ENCODE results near the gene GSTO2. TPM values are rescaled to one million over a fixed set of nuclear protein-coding genes. Genes with fewer than 3 reads are reported as not detected.

The GSTO2 gene
- total RNA-seq, 1 donor from 2014 or later: 0.58 TPM

DNA sequence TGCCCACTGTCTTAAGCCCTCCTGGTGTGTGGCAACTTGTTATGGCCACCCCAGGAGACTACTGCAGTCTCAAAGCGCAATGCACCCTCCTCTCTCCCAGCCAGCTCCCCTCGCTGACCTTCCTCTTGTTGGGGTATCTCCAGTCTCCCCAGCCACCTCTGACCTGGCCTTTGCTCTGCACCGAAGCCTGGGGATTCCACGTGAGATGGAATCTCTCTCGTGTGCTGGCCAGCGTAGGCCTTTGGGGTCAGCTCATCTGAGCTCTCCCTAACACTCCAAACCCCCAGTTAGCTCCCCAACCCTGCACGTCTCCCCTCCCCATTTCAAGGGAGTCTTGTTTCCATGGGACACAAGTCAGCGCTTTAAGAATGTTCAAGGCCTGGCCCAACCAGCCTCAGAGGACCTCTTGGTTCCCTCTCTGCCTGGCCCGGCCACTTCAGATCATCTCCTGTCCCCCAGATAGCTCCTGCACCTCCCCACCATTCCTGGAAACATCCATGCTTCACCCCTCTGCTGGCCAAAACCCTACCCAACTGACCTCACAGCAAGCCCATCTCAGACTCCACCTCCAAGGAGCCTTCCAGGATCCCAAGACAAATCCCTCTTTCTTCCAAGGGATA is 58.1 kb downstream of the GSTO2 start:
- DNase-seq (ENCODE audit: low read depth, low spot score): no peak
- peak overlapping the region; percentile 34 for H3K4me3 Mint-ChIP-seq
- peak overlapping the region; percentile 21 for H3K27ac Mint-ChIP-seq (ENCODE audit: unreplicated experiment)
- H3K4me1 Mint-ChIP-seq: peaks cover 61% of the 10 kb centered on the region
- peaks cover 99% of the 10 kb centered on the region for H3K27me3 Mint-ChIP-seq (ENCODE audit: low read depth)
- peaks cover 7% of the 10 kb centered on the region for H3K36me3 Mint-ChIP-seq (ENCODE audit: low read depth)
- TF ChIP-seq, protein P1, sequence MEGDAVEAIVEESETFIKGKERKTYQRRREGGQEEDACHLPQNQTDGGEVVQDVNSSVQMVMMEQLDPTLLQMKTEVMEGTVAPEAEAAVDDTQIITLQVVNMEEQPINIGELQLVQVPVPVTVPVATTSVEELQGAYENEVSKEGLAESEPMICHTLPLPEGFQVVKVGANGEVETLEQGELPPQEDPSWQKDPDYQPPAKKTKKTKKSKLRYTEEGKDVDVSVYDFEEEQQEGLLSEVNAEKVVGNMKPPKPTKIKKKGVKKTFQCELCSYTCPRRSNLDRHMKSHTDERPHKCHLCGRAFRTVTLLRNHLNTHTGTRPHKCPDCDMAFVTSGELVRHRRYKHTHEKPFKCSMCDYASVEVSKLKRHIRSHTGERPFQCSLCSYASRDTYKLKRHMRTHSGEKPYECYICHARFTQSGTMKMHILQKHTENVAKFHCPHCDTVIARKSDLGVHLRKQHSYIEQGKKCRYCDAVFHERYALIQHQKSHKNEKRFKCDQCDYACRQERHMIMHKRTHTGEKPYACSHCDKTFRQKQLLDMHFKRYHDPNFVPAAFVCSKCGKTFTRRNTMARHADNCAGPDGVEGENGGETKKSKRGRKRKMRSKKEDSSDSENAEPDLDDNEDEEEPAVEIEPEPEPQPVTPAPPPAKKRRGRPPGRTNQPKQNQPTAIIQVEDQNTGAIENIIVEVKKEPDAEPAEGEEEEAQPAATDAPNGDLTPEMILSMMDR (conservative IDR thresholded peaks at IDR 0.05): no peak
- no peaks in the 10 kb centered on the region for H3K9me3 Mint-ChIP-seq

DNA sequence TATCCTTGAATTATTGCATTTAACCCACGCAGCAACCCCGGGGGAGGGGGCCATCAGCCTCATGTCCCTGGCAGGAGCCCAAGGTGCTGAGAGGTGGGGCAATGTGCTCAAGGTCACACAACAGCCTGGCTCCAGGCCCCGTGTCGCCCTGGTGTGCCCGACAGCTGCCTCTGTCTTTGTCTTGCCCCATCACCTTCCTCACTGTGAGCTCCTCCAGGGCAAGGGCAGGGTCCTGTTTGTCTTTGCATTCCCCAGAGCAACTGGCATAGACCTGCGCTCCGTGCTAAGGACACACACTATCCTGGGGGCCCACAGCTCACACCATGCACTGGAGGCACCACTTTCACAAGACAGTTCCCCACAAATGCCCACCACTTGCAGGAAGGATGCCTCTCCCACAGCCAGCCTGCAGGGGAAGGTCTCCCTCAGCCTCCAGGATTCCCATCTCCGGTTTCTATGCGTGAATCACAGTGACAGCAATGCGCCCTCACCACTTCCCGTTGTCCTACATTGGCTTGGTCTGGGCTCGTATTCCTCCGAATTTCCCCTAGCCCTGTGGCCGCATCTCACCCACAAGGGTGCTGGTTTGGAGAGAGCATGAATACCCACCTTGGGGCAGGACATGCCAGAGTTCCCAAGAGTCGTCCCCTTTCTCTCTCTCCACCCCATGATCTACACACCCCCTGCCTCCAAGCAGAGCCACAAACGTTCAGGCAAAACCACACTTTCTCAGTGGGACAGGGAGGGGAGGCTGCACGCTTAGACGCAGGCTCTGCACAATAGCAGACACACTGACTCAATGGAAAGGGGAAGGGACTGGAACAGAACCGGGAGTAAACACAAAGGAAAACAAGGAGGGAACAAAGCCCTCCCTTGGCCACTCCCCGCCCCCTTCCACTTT is 59.0 kb downstream of the GSTO2 start:
- DNase-seq (ENCODE audit: low read depth, low spot score): peak; percentile 53
- peak overlapping the region; percentile 95 for H3K27ac Mint-ChIP-seq (ENCODE audit: unreplicated experiment)
- TF ChIP-seq, protein P1 (conservative IDR thresholded peaks at IDR 0.05): no peak
- no peaks in the 10 kb centered on the region for H3K9me3 Mint-ChIP-seq
- H3K36me3 Mint-ChIP-seq (ENCODE audit: low read depth): peaks cover 7% of the 10 kb centered on the region
- H3K4me1 Mint-ChIP-seq: peaks cover 67% of the 10 kb centered on the region
- H3K27me3 Mint-ChIP-seq (ENCODE audit: low read depth): peaks cover 99% of the 10 kb centered on the region
- peak overlapping the region; percentile 86 for H3K4me3 Mint-ChIP-seq

DNA sequence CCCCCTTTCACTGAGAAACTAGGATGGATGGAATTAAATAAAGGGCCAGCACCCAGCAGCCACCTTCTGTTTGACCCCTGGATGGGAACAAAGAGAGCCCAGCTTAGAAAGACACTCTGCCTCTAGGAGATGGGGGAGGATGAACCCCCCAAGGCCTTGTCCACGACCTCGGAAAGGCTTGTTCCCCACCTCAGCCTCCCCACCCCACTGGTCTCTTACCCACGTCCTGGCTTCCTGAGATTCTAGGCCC is 59.6 kb downstream of the GSTO2 start:
- Mint-ChIP-seq H3K4me1 (peaks cover 73% of the 10 kb centered on the region), H3K36me3 (ENCODE audit: low read depth) (peaks cover 7% of the 10 kb centered on the region), H3K9me3 (no peaks in the 10 kb centered on the region), H3K4me3 (peak overlapping the region; percentile 86), H3K27me3 (ENCODE audit: low read depth) (peaks cover 99% of the 10 kb centered on the region), H3K27ac (ENCODE audit: unreplicated experiment) (peak overlapping the region; percentile 95)
- TF ChIP-seq, protein P1 (conservative IDR thresholded peaks at IDR 0.05): no peak
- DNase-seq (ENCODE audit: low read depth, low spot score): no peak

DNA sequence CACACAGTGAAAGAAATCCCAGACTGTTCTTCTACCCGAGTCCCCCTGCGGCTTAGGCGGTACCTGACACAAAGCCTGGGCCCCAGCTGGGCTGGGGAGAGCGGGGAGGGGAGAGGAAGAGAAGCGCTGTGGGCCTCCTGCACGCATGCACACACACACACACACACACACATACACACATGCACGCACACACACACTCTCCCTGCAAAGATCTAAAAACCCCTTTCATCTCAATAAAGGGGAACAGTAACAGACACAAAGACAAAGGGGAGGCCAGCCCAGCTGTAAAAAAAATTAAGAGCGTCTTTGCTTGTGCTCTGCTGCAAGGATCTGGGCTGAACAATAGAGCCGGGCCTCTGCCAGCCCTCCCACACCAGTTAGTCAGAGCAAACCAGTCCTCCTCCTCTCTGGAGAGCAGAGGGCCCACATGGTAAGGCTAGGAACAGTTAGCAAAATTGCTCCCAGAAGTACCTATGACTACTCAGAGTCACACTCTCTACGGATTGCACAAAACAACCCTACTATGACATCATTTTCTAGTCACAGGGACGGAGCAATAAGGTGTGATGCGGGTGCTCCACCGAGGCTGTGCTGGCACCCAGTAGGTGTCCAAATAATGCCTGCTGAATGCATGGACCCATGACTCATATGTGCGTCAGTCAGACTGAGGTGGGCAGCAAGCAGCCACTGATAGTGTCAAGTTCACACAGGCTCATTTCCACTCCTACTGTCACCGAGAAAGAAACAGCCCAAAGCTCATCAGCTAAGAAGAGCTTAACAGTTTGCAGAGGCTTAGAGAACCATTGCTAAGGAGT is 60.1 kb downstream of the GSTO2 start:
- H3K4me1 Mint-ChIP-seq: peaks cover 76% of the 10 kb centered on the region
- DNase-seq (ENCODE audit: low read depth, low spot score): peak; percentile 58
- TF ChIP-seq, protein P1 (conservative IDR thresholded peaks at IDR 0.05): no peak
- H3K27ac Mint-ChIP-seq (ENCODE audit: unreplicated experiment): peak overlapping the region; percentile 95
- H3K36me3 Mint-ChIP-seq (ENCODE audit: low read depth): peaks cover 7% of the 10 kb centered on the region
- no peaks in the 10 kb centered on the region for H3K9me3 Mint-ChIP-seq
- peaks cover 99% of the 10 kb centered on the region for H3K27me3 Mint-ChIP-seq (ENCODE audit: low read depth)
- peak overlapping the region; percentile 86 for H3K4me3 Mint-ChIP-seq

DNA sequence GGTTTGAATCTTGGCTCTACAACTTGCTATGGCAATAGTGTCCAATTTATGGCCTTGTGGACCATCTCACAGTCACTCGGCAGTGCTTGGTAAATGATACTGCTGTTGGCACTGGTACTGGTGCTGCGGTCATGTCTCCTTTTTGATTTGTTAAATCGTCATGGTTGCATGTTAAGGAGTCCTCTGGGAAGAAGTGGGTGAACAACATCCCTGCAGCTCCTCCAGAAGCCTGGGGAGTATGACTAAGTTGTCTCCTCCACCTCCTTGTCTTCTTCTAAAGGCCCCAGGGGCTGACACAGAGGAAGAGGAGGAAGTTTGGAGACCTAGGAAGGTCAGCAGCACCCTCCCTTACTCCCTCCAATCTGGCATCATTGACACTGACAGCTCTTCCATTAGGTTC is 60.8 kb downstream of the GSTO2 start:
- H3K36me3 Mint-ChIP-seq (ENCODE audit: low read depth): peaks cover 7% of the 10 kb centered on the region
- peak overlapping the region; percentile 95 for H3K27ac Mint-ChIP-seq (ENCODE audit: unreplicated experiment)
- H3K9me3 Mint-ChIP-seq: no peaks in the 10 kb centered on the region
- peaks cover 99% of the 10 kb centered on the region for H3K27me3 Mint-ChIP-seq (ENCODE audit: low read depth)
- peak overlapping the region; percentile 77 for H3K4me3 Mint-ChIP-seq
- peaks cover 76% of the 10 kb centered on the region for H3K4me1 Mint-ChIP-seq
- TF ChIP-seq, protein P1 (conservative IDR thresholded peaks at IDR 0.05): no peak
- no peak for DNase-seq (ENCODE audit: low read depth, low spot score)
